Activated T-helper 17 cell treated with anti-CD3 and anti-CD28 coated beads, Interleukin-2, amount 50 U/mL, for 72 hours (primary cell): ENCODE measurements around the gene PACS1. TPM values are rescaled to one million over a fixed set of nuclear protein-coding genes. Genes with fewer than 3 reads are reported as not detected.

Source experiments
- ATAC-seq: fragments of 150-1000 bp; cut with Tn5 transposase; replicated peaks from 2 replicates; pipeline ENCODE4 v1.10.0; 2021; ENCODE audit warnings: mild to moderate bottlenecking, moderate library complexity
- H3K27ac Mint-ChIP-seq: one replicate; pipeline ENCODE4 v1.8.0; 2022; ENCODE audit warnings: mixed read lengths
- H3K27me3 Mint-ChIP-seq: one replicate; pipeline ENCODE4 v1.8.0; 2022; ENCODE audit warnings: mixed read lengths
- H3K36me3 Mint-ChIP-seq: one replicate; pipeline ENCODE4 v1.8.0; 2022; ENCODE audit warnings: low read depth, mild to moderate bottlenecking, mixed read lengths
- H3K4me1 Mint-ChIP-seq: one replicate; pipeline ENCODE4 v1.8.0; 2022; ENCODE audit warnings: mixed read lengths
- H3K4me3 Mint-ChIP-seq: one replicate; pipeline ENCODE4 v1.8.0; 2022; ENCODE audit warnings: mild to moderate bottlenecking, mixed read lengths
- H3K9me3 Mint-ChIP-seq: one replicate; pipeline ENCODE4 v1.8.0; 2022; ENCODE audit warnings: mixed read lengths
- total RNA-seq, 2 donors: library from RNA; stranded (reverse); gene quantifications; one replicate each; pipeline ENCODE4 v1.2.3, GENCODE V29; 2022

Gene PACS1
- total RNA-seq, 2 donors from 2014 or later, result 84.5 to 105 TPM

DNA sequence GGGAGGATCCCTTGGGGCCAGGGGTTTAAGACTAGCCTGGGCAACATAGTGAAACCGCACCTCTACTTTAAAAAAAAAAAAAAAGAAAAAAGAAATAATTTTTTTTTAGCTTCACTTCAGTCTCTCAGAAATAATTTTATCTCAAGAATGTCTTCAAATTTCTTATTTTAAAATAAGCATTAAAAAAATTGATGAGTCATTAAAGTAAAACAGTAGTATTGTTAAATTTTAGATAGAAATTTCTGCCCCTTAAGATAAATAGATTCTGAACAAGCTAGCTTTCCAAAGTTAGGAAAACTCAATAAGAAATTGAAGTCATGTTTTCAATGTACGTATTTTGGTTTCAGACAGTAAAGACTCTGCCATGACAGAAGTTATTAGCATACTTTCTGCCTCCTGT lies 7.7 kb upstream of the PACS1 start:
- no peaks in the 10 kb centered on the region for H3K9me3 Mint-ChIP-seq
- peaks cover 100% of the 10 kb centered on the region for H3K36me3 Mint-ChIP-seq
- H3K4me1 Mint-ChIP-seq, result peaks cover 43% of the 10 kb centered on the region
- H3K27me3 Mint-ChIP-seq, result no peaks in the 10 kb centered on the region
- peak overlapping the region; percentile 19 for H3K4me3 Mint-ChIP-seq
- no peak for ATAC-seq
- H3K27ac Mint-ChIP-seq, result peak overlapping the region; percentile 72

DNA sequence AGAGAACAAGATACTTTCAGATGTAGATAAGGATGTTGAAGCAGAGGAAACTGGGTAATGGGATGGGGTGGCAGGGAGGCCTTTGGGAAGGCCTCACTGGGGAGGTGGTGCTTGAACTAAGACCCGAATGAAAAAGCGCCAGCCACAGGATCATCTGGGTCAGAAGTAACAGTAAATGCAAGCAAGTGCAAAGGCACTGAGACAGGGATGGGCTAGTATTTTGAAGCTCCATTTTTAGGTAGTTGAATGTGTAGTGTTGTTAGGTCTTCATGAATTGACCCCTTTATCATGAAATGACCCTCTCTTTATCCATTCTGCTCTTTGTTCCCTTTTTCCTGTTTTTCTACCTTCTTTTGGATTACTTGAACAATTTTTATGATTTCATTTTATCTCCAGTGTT lies 6.2 kb upstream of the PACS1 start:
- H3K4me1 Mint-ChIP-seq, result peaks cover 55% of the 10 kb centered on the region
- peak overlapping the region; percentile 72 for H3K27ac Mint-ChIP-seq
- no peaks in the 10 kb centered on the region for H3K9me3 Mint-ChIP-seq
- no peak overlapping the region for H3K4me3 Mint-ChIP-seq
- ATAC-seq, result no peak
- peaks cover 100% of the 10 kb centered on the region for H3K36me3 Mint-ChIP-seq
- H3K27me3 Mint-ChIP-seq, result no peaks in the 10 kb centered on the region

DNA sequence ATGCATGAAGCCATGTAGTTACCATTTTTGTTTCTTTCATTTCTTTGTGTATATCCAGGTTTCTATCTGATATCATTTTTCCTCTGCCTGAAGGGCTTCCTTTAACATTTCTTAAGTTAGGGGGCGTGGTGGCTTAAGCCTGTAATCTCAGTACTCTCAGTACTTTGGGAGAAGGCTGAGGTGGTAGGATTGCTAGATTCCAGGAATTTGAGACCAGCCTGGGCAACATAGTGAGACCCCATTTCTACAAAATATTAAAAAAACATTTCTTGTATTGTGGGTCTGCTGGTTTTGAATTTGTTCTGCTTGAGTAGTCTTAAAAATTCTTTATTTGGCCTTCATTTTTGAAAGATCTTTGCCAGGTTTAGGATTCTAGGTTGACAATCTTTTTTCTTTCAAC lies 5.5 kb upstream of the PACS1 start:
- H3K4me1 Mint-ChIP-seq, result peaks cover 62% of the 10 kb centered on the region
- peaks cover 100% of the 10 kb centered on the region for H3K36me3 Mint-ChIP-seq
- no peak overlapping the region for H3K4me3 Mint-ChIP-seq
- H3K27me3 Mint-ChIP-seq, result no peaks in the 10 kb centered on the region
- peak overlapping the region; percentile 72 for H3K27ac Mint-ChIP-seq
- ATAC-seq, result no peak
- H3K9me3 Mint-ChIP-seq, result no peaks in the 10 kb centered on the region

DNA sequence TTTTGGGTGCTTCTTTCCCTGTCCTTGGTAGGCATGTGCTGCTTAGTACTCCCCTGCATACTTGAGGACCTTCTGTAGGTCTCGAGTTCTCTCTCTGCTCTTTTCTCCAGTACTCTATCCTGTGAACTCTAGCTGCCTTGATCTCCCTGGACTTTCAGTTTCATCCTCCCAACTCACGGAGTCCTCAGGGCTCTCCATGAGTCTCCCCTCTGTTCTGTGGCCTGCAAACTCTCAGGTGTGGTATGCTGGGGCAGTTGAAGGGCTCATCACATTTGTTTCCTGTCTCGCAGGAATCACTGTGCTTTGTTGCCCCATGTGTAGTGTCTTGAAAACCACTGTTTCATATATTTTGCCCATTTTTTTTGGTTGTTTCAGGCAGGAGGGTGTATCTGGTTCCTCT lies 3.3 kb upstream of the PACS1 start:
- H3K36me3 Mint-ChIP-seq, result peaks cover 90% of the 10 kb centered on the region
- H3K4me3 Mint-ChIP-seq, result peak overlapping the region; percentile 9
- peaks cover 45% of the 10 kb centered on the region for H3K4me1 Mint-ChIP-seq
- peak overlapping the region; percentile 85 for H3K27ac Mint-ChIP-seq
- ATAC-seq, result no peak
- H3K9me3 Mint-ChIP-seq, result no peaks in the 10 kb centered on the region
- H3K27me3 Mint-ChIP-seq, result no peaks in the 10 kb centered on the region

DNA sequence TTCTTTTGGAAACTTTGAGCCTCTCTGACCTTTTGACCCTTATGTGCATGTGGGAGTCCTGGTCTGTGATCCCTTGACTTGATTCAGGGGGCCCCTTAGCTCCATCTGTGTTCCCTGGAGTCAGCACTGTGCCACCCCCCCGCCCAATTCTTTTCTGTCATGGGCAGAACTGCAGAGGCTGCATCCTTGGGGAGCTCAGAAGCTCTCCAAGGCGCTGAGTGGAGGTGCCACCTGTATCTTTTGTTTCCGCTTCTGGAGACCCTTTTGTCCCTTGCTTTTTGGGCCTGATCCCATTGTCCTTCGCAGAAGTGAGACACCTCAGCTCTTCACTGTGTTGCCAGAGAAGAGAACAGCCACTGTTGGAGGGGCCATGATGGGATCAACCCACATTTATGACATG lies 2.4 kb upstream of the PACS1 start:
- no peaks in the 10 kb centered on the region for H3K9me3 Mint-ChIP-seq
- no peaks in the 10 kb centered on the region for H3K27me3 Mint-ChIP-seq
- H3K4me3 Mint-ChIP-seq, result peak overlapping the region; percentile 94
- peaks cover 90% of the 10 kb centered on the region for H3K36me3 Mint-ChIP-seq
- peaks cover 52% of the 10 kb centered on the region for H3K4me1 Mint-ChIP-seq
- H3K27ac Mint-ChIP-seq, result no peak overlapping the region
- ATAC-seq, result no peak

DNA sequence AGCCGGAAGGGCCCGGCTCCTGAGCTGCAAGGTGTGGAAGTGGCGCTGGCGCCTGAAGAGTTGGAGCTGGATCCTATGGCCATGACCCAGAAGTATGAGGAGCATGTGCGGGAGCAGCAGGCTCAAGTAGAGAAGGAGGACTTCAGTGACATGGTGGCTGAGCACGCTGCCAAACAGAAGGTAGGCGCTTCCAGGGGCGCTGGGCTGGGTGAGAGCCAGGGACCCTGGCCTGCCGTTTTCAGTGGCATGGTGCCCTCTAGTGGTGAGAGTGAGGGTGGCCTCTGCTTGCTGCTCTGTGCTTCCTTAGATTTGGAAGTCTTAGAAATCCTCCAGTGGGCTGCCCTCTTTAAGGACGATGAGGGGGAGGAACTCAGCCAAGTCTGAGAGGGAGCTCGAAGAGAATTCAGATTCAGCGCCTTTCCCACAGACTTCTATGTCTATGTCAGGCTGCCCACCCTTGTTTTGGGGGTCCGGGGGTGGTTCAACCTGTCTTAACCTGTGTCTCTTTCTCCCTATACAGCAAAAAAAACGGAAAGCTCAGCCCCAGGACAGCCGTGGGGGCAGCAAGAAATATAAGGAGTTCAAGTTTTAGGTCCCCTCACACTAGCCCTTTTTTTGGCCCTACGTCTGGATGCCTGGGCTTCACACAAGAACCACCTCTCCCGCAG lies 1.8 kb upstream of the PACS1 start:
- Mint-ChIP-seq H3K36me3 (peaks cover 90% of the 10 kb centered on the region), H3K27me3 (no peaks in the 10 kb centered on the region), H3K27ac (peak overlapping the region; percentile 98), H3K4me1 (peaks cover 52% of the 10 kb centered on the region), H3K4me3 (peak overlapping the region; percentile 94), H3K9me3 (no peaks in the 10 kb centered on the region)
- ATAC-seq, result peak; percentile 39

DNA sequence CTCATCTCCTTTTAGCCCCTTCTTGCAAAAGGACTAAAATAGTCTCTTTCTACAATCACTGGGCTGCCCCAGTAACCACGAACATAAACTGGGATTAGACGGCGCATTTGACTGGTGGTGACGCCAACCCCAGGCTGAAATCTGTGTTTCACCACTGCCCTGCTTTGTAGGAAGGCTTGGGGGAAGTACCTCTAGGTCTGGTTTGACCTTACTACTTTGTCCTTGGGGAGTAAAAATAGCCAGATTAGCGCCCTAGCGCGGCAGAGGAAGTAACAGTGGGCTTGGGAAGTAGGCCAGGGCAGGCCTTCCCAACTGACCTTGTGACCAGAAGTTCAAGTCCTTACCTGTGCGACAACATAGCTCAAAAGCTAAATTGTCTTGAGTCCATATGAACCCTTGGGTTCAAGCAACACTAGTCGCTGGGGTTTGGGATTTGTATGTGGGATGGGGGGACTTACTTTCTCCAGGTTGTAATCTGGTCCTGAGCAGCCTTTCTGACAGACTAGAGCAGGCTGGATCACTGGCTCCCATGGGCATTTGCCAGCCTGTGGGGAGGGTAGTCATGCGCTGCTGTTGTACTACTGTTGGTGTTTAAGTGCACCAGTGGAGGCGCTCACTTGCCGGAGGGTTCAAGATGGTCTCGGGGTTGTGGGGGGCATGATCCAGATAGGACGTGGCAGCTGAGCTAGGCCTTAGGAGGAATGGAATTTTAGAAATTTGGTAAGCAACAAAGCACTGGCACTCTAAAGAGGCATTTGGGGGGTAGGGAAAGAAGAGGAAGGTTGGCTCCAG lies 953 bp upstream of the PACS1 start:
- peaks cover 51% of the 10 kb centered on the region for H3K4me1 Mint-ChIP-seq
- no peaks in the 10 kb centered on the region for H3K27me3 Mint-ChIP-seq
- peak overlapping the region; percentile 98 for H3K27ac Mint-ChIP-seq
- peak overlapping the region; percentile 94 for H3K4me3 Mint-ChIP-seq
- H3K9me3 Mint-ChIP-seq, result no peaks in the 10 kb centered on the region
- ATAC-seq, result peak; percentile 64
- peaks cover 90% of the 10 kb centered on the region for H3K36me3 Mint-ChIP-seq

DNA sequence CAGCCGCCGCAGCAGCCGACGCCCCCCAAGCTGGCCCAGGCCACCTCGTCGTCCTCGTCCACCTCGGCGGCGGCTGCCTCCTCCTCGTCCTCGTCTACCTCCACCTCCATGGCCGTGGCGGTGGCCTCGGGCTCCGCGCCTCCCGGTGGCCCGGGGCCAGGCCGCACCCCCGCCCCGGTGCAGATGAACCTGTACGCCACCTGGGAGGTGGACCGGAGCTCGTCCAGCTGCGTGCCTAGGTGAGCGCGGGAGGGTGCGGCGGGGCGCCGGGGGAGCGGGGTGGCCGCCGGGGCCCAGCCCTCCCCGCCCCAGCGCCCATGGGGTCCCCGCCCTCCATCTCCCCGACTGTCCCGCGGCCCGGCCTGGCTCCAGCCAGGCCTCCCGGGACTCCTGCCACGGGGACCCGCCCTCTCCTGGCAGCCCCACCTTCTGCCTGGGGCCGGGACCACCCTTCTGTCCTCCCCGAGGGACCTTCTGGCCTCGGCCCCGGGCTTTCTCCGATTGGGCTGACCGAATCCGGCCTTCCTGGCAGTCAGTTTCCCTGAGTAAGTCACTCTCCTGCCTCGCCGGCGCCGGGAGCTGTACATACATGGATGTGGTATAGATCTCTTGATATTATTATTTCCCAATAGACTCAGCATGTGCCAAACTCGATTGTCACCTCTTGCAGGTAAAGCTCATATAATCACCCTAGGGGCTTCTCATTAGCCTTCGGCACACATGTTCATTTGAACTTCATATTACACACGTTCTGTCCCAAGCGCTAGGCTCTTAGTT lies 720 bp downstream of the PACS1 start:
- ATAC-seq, result peak; percentile 7
- H3K36me3 Mint-ChIP-seq, result peaks cover 89% of the 10 kb centered on the region
- no peaks in the 10 kb centered on the region for H3K27me3 Mint-ChIP-seq
- H3K27ac Mint-ChIP-seq, result peak overlapping the region; percentile 94
- H3K4me1 Mint-ChIP-seq, result peaks cover 53% of the 10 kb centered on the region
- H3K9me3 Mint-ChIP-seq, result no peaks in the 10 kb centered on the region
- H3K4me3 Mint-ChIP-seq, result peak overlapping the region; percentile 99

DNA sequence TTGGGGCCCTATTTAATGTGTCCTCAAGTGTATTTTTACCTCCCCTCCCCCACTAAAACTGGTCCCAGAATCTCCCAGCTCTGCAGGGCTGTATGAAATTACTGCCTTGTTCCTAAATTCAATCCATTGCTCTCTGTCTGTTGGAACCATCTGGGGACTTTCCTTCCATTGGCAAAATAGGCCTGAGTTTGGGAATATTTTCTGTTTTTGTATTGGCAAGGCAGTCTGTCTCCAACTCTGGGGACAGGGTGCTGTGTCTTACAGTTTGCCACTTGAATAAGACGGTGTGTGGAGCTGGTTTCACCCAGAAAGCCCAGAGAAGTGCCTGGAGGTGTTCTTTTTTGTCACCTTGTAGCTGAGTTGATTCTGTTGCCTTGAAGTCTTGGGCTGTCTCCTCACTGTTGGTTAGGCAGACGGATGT lies 1.3 kb downstream of the PACS1 start:
- peak overlapping the region; percentile 99 for H3K4me3 Mint-ChIP-seq
- peak overlapping the region; percentile 94 for H3K27ac Mint-ChIP-seq
- no peak for ATAC-seq
- no peaks in the 10 kb centered on the region for H3K27me3 Mint-ChIP-seq
- H3K9me3 Mint-ChIP-seq, result no peaks in the 10 kb centered on the region
- peaks cover 89% of the 10 kb centered on the region for H3K36me3 Mint-ChIP-seq
- peaks cover 49% of the 10 kb centered on the region for H3K4me1 Mint-ChIP-seq

DNA sequence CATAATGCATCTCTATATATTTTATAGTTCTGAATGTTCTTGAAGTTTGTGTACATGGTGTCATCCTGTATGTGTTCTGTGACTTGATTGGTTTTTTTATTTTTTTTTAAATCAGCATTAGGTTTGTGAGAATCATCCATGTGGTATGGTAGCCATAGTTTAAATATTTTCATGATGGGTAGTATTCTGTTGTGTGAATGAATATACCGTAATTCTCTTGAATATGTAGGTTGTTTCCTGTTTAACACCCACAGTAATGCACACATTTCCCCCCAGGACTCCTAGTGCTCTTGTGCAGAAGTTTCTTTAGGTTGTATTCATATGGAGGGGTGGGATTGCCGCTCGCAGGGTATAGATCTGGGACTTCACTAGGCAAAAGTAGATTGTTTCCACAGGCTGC lies 2.0 kb downstream of the PACS1 start:
- Mint-ChIP-seq H3K9me3 (no peaks in the 10 kb centered on the region), H3K27me3 (no peaks in the 10 kb centered on the region), H3K4me3 (peak overlapping the region; percentile 99), H3K27ac (peak overlapping the region; percentile 94), H3K36me3 (peaks cover 89% of the 10 kb centered on the region), H3K4me1 (peaks cover 42% of the 10 kb centered on the region)
- no peak for ATAC-seq

DNA sequence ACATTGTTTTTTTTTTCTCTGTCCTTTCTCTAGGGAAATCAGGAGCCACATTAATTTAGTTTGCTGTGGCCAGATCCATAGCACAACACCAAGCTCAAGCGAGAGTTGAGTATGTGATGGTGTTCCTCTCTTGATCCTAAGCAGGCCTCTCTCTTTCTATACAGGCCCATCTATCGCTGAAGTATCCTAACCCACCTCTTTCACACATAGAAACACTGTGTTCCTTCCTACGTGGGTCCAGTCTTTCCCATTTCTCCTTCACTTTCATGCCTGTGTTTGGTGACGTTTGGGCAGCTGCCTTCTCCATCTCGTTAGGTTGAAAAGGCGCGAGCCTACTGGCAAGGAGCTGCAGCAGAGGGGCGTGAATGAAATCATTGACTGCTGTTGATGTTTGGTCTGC lies 2.4 kb downstream of the PACS1 start:
- Mint-ChIP-seq H3K9me3 (no peaks in the 10 kb centered on the region), H3K27ac (peak overlapping the region; percentile 94), H3K4me1 (peaks cover 40% of the 10 kb centered on the region), H3K27me3 (no peaks in the 10 kb centered on the region), H3K4me3 (peak overlapping the region; percentile 99), H3K36me3 (peaks cover 89% of the 10 kb centered on the region)
- no peak for ATAC-seq

DNA sequence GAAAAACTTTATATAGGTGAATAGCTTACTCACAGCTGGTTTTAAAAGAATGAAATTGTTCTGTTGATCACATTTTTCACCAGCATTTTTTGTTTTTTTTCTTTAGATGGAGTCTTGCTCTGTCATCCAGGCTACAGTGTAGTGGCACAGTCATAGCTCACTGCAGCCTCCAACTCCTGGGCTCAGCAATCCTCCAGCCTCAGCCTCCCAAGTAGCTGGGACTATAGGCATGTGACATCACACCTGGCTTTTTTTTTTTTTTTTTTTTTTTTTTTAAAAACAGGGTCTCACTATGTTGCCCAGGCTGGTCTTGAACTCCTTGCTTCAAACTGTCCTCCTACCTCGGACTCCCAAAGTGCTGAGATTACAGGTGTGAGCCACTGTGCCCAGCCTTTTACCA lies 3.6 kb downstream of the PACS1 start:
- Mint-ChIP-seq H3K27ac (peak overlapping the region; percentile 94), H3K4me3 (peak overlapping the region; percentile 99), H3K9me3 (no peaks in the 10 kb centered on the region), H3K4me1 (peaks cover 39% of the 10 kb centered on the region), H3K27me3 (no peaks in the 10 kb centered on the region), H3K36me3 (peaks cover 89% of the 10 kb centered on the region)
- no peak for ATAC-seq

DNA sequence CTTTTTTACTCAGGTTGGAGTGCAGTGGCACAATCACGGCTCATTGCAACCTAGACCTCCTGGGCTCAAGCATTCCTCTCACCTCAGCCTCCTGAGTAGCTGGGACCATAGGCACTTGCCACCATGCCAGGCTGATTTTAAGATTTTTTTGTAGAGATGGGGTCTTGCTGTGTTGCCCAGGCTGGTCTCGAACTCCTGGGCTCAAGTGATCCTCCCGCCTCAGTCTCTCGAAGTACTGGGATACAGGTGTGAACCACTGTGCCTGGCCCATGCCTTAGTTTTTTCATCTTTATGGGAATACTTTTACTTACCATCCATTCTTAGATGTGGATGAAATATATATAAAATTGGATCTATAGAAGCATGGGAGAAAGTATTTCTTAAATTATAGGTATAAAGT lies 5.2 kb downstream of the PACS1 start:
- no peaks in the 10 kb centered on the region for H3K27me3 Mint-ChIP-seq
- H3K36me3 Mint-ChIP-seq, result peaks cover 93% of the 10 kb centered on the region
- no peak overlapping the region for H3K27ac Mint-ChIP-seq
- ATAC-seq, result no peak
- H3K4me3 Mint-ChIP-seq, result no peak overlapping the region
- H3K4me1 Mint-ChIP-seq, result peaks cover 45% of the 10 kb centered on the region
- H3K9me3 Mint-ChIP-seq, result no peaks in the 10 kb centered on the region

DNA sequence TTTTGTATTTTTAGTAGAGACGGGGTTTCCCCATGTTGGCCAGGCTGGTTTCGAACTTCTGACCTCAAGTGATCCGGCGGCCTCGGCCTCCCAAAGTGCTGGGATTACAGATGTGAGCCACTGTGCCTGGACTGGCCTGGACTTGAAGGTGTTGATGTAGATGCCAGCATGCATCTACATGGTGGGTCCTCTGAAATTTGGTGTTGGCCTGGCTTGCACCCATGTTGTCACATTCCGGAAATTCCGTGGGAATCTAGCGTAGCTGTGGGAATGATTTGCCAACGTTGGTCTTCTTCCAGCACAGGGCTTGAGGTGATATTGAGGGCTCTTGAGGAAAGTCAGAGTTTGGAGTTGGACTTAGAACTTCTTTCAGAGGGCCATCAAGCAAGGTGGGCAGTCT lies 6.5 kb downstream of the PACS1 start:
- H3K27ac Mint-ChIP-seq, result no peak overlapping the region
- H3K4me1 Mint-ChIP-seq, result peaks cover 56% of the 10 kb centered on the region
- H3K9me3 Mint-ChIP-seq, result no peaks in the 10 kb centered on the region
- no peak overlapping the region for H3K4me3 Mint-ChIP-seq
- H3K36me3 Mint-ChIP-seq, result peaks cover 96% of the 10 kb centered on the region
- ATAC-seq, result no peak
- no peaks in the 10 kb centered on the region for H3K27me3 Mint-ChIP-seq
